NCI-H1417 treated with DMSO at 0.1 percent for 48 hours (cell line): Measurements from ENCODE around the gene NRCAM.

Experiments
- DNase-seq: peaks from one replicate; lab custom pipeline; 2025; lab: John Stamatoyannopoulos, UW

Gene NRCAM

DNA sequence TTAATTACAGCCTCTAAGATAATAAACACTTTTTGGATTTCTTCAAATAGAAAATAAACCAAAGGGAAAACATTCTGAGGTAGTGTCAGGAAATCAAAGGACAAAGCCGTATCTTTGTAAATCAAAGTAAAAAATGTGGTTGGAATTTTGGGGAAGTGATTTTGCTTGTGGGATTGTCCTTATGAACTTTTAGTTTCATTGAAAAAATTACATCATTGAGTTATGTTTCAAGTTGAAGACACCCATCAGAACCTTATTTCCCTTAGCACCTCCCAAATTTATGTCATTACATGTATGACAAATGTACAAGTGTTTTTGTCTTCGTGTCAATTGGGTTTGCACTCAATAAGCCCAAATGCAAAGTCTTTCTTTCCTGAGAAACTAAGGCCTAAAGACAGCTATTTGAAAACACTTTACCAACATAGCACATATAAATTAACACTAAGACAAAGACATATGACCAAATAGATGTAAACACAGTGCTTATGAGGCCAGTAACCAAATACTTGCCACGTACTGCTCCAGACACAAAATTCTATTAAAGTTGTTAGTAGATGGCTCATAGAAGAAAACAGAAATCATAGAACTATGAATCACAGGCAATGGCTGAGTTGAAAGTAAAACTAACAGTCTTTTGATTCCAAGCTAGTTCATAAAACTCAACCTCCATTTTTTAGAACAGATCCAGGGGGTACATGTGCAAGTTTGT lies 299.2 kb downstream of the NRCAM start:
- no peak for DNase-seq

- no peak for DNase-seq
These were observed 304.0 kb downstream of the NRCAM start for GRCh38 chr7:108152198-108152597.

DNA sequence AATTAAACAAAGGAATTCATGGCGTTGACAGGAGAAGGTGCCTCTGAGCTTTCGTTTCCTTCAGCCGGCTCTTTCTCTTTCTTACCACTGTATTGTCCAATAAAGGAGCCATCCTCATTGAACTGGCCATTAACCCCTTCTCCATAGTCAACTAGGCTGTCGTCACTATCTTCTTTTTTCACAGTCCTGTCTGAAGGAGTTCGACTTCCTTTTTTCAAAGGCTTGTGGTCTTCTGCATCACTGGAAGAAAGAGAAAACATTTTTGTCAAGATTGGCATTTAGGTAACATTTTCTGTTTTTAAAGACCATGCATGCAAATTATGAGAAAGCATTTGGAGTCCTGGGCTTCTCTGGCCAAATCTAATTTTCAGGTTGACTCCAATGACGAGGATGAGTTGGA lies 306.3 kb downstream of the NRCAM start:
- DNase-seq, result no peak

- DNase-seq, result no peak
These were observed 307.1 kb downstream of the NRCAM start for GRCh38 chr7:108149119-108149518.

- DNase-seq, result peak; percentile 75
These were observed 309.1 kb downstream of the NRCAM start for GRCh38 chr7:108147031-108147563.

GRCh38 chr7:108146070-108146842 lies 310.0 kb downstream of the NRCAM start:
- DNase-seq, result no peak

DNA sequence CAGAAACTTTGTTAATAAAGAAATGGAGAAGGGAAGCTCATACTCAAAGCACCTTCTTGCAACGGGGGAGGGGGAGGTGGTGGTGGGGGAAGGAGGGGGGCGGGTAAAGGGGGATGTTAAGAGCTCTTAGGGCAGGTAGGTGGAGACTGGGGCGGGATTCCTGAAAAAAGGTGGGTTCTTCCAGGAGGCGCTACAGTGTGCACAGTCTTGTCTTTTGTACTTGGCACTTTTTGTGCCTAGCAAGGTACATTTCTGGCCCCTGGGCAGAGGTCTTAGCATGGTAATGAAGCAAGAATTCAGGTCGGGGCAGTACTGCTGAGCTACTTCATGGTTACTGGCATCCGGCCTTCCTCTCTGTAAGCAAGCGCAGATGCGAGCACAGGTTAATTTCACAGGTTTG lies 310.8 kb downstream of the NRCAM start:
- DNase-seq, result no peak

DNA sequence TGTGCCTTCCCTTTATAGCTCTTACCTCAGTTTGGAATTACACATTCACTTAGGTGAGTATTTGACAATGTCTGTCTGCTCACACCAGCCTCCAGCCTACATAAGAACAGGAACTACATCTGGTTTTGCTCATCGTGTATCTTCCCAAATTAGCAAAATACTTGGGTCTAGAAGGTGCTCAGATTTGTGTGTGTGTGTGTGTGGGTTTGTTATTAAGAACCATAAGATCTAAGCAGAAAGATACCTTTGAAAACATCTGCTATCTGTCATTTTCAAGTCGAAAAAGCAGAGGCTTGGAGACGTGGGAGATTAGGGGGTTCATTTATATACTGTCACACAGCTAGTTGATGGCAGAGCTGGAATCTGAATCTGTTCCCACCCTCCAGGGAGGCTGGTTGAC lies 311.3 kb downstream of the NRCAM start:
- no peak for DNase-seq

DNA sequence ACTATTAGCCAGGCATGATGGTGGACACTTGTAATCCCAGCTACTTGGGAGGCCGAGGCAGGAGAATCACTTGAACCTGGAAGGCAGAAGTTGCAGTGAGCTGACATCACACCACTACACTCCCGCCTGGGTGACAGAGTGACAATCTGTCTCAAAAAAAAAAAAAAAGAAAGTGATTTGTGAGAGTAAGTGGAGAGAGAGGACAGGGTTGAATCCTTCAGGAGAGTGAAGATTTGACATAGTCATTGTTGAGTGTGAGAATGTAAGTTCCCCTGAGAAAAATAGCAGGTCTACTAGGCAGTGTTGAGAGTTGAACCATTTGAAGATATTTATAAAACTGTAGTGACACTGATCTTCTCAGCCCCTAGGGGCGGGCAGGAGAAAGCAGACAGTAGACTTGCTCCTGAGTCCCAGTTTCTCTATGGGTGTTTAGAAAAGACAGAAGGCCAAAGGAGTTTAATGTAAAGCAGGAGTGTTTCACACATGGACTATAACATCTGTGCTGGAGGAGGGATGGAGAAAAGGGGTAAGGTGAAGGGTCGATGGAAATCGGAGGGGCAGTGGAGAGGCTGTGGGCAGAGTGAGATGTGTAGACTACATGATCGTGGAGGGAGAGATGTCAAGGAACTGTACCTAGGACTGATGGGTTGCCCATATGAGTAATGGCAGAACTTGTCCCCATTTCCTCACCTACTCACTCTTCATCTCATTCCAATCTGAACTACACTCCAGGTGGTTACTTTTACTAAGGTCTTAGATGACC lies 312.4 kb downstream of the NRCAM start:
- no peak for DNase-seq

GRCh38 chr7:108142675-108143259 lies 313.5 kb downstream of the NRCAM start:
- no peak for DNase-seq

GRCh38 chr7:108142180-108142579 lies 314.1 kb downstream of the NRCAM start:
- DNase-seq, result no peak

DNA sequence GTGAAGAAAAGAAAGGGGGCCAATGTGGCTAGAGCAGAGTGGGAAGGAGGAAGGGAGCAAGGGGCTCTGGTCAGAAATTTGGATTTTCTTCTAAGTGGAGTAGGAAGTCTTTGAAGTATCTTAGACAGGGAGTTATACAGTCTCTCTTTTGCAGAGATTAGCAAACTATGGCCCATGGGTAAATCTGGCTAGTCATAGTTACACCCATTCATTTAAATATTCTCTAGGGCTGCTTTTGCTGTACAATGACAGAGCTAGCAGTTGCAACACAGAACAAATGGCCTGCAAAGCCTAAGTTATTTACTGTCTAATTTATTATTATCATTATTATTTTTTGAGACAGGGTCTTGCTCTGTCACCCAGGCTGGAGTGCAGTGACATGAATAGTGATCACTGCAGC lies 315.6 kb downstream of the NRCAM start:
- no peak for DNase-seq

DNA sequence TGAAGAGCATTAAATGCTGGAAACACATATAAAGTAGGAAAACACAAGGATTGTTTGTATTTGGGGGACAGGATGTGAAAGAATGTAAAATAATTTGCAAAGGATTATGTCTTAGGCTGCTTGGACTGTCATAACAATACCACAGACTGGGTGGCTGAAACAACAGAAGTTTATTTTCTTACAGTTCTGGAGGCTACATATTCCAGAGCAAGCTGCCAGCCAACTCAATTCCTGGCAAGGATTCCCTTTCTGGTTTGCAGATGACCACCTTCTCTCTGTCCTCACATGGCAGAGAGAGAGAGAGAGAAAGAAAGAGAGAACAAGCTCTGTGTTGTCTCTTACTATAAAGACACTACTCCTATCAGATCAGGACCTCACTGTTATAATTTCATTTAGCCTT lies 317.3 kb downstream of the NRCAM start:
- no peak for DNase-seq

- DNase-seq, result no peak
These were observed 318.2 kb downstream of the NRCAM start for GRCh38 chr7:108137993-108138392.

- no peak for DNase-seq
These were observed 319.2 kb downstream of the NRCAM start for GRCh38 chr7:108137040-108137439.

DNA sequence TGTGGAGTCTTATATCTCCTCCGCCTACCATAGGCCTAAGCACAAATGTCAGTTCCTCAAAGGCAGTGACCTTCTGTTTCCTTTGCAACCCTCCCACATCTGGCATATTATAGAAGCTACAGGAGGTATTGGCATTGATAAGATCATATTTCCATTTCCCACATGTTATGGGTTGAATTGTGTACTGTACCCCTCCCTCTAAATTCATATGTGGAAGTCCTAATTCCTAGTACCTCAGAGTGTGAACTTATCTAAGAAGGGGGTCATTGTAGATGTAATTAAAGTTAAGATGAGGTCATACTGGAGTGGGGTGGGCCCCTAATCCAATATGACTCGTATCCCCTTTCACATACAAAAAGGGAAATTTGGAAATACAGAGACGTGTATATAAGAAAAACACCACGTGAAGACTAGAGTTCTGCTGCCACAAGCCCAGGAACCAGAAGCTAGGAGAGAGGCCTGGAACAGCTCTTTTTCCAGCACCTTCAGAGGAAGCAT lies 320.0 kb downstream of the NRCAM start:
- no peak for DNase-seq

GRCh38 chr7:108135446-108136190 lies 320.6 kb downstream of the NRCAM start:
- DNase-seq, result no peak

GRCh38 chr7:108134486-108134885 lies 321.8 kb downstream of the NRCAM start:
- no peak for DNase-seq

DNA sequence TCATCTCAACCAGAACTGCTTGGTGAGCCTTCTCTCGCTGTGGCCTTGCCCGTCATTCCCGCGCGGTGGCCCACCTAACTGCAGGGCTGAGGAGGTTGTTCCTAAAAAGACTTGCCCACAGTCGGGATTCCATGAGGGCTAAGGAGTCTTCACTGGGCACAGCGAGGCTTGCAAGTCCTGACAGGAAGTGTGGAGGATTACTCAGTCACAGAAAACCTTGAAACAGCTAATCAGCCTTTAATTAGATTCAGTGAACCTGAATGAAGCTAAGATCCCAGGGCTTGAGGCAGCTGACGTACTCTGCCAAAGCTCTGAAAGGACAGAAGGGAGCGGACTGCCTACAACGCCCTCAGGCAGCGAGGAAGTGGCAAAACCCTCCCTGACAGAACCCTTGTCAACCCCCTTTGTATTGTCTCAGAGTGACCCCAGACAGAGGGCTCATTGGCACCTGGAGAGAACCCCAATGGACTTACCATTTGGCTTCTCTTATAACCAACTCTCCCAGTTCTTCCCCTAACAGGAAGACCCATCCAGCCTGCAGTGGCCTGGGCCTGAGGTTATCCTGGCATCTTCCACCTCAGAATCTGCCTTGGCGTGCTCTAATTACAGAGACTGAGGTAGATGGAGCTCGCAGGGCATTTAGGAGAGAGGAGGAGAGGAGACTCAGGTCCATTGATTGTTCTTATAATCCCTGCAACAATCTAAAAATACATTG lies 323.5 kb downstream of the NRCAM start:
- DNase-seq, result no peak

GRCh38 chr7:108130261-108130660 lies 326.0 kb downstream of the NRCAM start, which contains the start of gene LAMB4:
LAMB4 (minus strand) TSS chr7:108130361; CDS start chr7:108123164, 7,197 bp downstream.
- DNase-seq, result no peak
